Loucy (cell line): ENCODE measurements around the gene TRIO.

Source experiments
- EZH2phosphoT487 ChIP-seq: fragments of 200-600 bp; IDR thresholded peaks from 2 replicates; pipeline ENCODE4 v1.6.1; 2018; ENCODE audit warnings: antibody characterized with exemption, mild to moderate bottlenecking, moderate library complexity, borderline replicate concordance
- TF ChIP-seq, protein P1 (sequence below): fragments of 200-600 bp; sonication (generic); conservative IDR thresholded peaks from 2 replicates; pipeline ENCODE4 v1.5.1; 2014; ENCODE audit warnings: mild to moderate bottlenecking, antibody characterized with exemption, low read length

DNA sequence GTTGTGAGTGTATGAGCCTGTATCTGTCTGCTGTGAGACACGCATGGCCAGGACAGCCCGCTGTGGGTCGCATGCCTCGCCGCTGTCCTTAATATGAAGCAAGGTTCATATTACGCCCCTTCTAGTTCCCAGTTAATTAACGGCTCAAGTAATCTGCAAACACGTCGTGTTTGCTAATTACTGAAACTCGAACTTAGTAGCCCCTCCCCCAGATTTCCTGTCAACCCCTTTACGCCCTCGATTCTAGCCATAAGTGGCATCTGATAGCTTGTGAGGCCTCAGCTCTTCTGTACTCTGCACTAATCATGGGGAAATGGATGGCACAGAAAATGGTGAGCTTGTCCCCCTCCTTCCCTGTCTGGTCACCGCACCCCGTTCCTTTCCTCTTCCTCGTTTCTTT is 321.5 kb downstream of the TRIO start:
- TF ChIP-seq, protein P1, sequence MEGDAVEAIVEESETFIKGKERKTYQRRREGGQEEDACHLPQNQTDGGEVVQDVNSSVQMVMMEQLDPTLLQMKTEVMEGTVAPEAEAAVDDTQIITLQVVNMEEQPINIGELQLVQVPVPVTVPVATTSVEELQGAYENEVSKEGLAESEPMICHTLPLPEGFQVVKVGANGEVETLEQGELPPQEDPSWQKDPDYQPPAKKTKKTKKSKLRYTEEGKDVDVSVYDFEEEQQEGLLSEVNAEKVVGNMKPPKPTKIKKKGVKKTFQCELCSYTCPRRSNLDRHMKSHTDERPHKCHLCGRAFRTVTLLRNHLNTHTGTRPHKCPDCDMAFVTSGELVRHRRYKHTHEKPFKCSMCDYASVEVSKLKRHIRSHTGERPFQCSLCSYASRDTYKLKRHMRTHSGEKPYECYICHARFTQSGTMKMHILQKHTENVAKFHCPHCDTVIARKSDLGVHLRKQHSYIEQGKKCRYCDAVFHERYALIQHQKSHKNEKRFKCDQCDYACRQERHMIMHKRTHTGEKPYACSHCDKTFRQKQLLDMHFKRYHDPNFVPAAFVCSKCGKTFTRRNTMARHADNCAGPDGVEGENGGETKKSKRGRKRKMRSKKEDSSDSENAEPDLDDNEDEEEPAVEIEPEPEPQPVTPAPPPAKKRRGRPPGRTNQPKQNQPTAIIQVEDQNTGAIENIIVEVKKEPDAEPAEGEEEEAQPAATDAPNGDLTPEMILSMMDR = no peak
- no peak for TF ChIP-seq EZH2phosphoT487
